Measurements from ENCODE around the gene IL16.

DNA sequence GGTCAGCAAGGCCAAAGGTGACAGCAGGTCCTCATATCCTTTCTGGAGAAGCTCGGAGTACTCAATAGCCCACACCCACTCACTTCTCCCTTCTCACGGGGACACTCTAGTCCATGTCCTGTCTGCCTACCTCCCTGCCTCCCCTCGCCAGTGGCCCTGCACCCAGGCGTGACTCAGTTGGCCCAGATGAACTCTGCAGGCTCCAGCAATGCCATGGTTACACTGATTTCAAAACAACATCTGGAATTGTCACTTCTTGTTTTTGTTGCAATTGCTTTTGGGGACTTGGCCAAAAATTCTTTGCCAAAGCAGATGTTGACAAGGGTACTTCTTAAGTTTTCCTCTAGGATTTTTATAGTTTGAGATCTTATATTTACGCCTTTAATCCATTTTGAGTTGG, 13.0 kb downstream of the IL16 start:
- TF ChIP-seq, protein P1, sequence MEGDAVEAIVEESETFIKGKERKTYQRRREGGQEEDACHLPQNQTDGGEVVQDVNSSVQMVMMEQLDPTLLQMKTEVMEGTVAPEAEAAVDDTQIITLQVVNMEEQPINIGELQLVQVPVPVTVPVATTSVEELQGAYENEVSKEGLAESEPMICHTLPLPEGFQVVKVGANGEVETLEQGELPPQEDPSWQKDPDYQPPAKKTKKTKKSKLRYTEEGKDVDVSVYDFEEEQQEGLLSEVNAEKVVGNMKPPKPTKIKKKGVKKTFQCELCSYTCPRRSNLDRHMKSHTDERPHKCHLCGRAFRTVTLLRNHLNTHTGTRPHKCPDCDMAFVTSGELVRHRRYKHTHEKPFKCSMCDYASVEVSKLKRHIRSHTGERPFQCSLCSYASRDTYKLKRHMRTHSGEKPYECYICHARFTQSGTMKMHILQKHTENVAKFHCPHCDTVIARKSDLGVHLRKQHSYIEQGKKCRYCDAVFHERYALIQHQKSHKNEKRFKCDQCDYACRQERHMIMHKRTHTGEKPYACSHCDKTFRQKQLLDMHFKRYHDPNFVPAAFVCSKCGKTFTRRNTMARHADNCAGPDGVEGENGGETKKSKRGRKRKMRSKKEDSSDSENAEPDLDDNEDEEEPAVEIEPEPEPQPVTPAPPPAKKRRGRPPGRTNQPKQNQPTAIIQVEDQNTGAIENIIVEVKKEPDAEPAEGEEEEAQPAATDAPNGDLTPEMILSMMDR (IDR thresholded peaks at IDR 0.05) = no peak
- no peak for TF ChIP-seq POLR2A (IDR thresholded peaks at IDR 0.05)
